Smooth muscle cell of the brain vasculature (primary cell): Measurements from ENCODE around the gene NPW.
"Not testable (repeated sequence)": the region's sequence is repeated elsewhere in the genome, so short reads cannot be mapped to it uniquely, and the experiment has no call there.

Source experiments
- DNase-seq: peaks from one replicate; pipeline ENCODE4 v3.0.0-alpha.2; 2012; ENCODE audit warnings: low read depth, low spot score

The NPW gene

DNA sequence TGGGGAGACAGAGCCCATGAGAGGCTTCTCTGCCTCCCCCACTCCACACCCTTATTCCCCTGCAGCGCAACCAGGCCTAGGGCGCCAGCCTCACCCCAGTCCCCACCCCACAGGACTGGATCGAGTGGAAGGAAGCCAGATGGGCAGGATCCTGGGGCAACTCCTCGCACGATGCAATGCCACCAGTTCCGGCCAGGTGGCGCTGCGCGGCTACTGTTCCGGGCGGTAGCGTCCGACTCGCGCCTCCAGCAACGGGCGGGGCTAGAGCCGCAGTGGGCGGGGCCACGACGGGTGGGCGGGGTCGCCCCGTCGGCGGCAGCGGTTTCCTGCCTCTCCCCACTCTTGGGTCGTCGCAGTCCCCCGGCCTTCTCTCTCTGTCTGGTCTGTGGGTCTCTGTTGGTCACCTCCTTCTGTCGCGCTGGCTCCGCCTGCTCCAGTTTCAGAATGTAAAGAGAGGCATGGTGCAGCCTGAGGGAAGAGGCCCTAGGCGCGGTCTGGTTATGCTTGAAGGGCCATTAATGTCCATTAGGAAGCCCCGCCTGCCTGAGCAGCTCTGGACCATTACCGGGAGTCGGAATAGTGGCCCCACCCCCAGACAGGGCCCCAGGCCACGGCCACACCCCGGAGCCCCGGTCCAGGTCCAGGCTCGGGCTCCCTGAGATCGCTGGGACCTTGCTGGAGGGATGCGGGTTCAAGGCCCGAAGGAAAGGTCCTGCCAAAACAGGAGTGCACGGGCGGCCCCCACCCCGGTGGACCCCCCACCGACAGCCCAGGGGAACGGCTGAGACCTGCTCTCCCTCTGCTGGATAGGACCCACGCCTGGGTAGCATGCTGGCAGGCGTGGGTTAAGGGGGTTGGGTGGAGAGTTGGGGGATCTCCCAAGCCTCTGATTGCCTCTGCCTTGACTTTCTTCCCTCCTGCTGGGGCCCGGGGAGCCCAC is 3.8 kb downstream of the NPW start:
- no peak for DNase-seq

DNA sequence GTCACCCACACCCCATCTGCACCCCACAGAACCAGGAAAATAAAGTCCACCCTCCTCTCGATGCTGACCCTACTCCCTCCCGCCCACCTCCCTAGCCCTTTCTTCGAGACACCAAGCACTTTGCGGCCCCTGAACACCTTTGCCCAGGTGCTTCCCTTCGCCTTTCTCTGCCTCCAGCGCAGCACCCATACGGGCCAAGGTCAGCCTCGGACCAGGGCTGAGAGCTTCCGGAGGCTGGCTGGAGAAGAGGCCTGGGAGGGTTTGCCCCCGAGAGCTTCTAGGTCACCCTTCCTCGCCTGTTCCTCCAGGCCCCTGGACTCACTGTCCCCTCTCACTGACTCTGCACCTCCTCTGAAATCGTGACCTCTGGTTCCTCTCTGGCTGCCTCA is 4.4 kb downstream of the NPW start:
- no peak for DNase-seq

DNA sequence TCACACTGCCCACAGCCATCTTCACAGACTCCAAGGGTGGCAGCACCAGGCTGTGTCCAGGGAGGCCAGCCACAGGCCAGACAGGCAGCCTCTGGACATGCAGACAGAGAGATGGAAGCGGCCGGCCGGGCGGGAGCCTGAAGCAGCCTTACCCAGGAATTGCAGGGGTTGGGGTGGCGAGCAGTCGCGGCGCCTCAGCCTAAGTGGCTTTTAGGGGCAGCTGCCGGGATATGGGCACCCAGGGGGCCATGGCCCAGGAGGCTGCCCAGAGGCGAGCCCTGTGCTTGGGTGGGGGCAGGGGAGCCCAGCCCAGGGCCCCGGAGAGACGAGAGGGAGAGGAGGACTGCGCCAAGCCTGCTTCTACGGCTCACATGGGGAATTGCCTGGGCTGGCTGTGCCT is 5.7 kb downstream of the NPW start:
- DNase-seq = no peak

DNA sequence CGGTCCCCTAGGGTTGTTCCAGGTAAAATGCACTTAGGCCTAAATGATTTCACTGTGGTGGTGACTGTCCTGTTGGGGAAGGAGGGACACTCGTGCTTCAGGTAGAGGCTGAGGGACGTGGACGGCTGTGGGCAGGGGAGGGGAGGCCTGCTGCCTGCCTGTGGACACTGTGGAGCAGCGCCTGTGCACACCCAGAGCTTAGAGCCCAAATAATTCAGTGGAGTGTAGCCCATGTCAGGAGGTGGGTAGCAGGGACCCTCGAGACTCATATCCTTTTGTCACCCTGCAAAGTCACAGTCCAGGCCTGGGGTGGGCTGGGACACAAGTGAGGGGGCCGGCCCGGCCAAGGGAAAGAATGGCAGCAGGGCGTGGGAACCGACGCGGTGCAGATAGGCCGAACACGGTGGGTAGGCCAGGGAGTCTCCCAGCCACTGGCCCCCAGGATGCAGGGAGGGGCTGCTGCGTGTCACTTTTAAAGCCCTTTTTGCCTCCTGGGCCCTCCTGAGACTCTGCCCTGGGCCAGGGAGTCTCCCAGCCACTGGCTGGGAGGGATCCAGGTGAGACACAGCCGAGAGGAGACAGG is 6.4 kb downstream of the NPW start:
- no peak for DNase-seq

DNA sequence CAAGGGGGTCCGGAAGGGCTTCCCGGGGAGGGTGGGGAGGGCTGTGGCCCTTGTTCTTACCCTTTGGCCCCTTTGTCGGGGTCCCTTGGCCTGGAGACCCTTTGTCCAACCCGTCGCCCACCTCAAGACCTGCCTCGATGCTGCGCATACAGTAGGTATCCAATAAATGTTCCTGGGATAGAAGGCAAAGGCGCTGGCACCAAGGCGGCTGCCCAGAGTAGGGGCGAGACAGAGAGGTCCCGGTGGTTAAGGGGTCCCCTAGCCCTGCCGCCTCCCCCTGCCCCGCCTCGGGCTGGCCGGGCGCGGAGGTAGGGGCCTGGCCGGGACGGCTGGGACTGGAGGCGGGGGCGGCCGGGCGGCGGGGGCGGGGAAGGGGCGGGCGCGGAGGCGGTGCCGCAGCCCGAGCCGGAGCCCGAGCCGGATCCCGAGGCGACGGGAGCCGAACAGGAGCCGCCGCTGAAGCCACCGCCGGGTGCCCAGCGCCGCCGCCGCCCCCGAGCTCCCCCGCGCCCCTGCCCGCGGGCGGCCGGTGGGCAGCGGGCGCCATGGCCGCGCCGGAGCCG is 7.0 kb downstream of the NPW start, which contains the start of gene NHERF2:
Gene NHERF2, plus strand, starts transcription at position 442 of the 563 bp plus-strand sequence. Its CDS starts 104 bp downstream, at position 546.
- DNase-seq = no peak

DNA sequence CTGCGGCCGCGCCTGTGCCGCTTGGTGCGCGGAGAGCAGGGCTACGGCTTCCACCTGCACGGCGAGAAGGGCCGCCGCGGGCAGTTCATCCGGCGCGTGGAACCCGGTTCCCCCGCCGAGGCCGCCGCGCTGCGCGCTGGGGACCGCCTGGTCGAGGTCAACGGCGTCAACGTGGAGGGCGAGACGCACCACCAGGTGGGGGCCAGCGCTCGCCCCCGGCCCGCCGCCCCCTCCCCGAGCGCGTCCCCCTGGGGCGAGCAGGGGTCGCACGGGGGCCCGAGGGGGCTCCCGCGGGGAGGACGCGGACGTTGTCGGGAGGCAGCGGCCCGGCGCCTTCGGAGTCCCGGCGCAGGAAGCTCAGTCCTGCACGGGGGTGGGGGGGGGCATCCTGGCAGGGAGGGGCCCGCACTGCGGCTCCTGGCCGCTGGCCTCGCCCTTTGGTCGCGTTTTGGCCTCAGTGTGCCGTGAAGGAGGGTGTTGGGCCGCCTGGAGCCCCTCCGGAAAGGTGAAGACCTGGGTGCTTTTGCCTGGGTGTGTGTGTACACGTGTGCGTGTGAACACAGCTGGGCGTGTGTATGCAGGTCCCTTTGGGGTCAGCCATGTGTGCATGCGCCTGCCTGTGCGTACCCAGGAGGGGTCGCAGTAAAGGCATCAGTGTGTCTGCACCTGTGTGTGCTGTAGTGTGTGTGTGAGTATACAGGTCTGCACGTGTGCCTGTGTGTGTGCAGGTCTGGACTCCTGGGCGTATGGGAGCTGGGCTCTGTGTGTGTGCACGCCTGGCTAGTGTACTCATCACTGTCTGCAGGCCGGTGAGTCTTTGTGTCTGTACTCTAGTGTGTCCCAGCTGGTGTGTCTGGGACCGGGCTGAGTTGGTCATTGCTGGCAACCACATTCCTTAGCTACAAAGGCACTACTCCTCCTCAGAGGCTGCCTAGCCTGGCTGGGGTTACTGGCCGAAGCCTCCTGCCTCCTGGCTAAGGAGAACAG is 7.7 kb downstream of the NPW start:
- no peak for DNase-seq

DNA sequence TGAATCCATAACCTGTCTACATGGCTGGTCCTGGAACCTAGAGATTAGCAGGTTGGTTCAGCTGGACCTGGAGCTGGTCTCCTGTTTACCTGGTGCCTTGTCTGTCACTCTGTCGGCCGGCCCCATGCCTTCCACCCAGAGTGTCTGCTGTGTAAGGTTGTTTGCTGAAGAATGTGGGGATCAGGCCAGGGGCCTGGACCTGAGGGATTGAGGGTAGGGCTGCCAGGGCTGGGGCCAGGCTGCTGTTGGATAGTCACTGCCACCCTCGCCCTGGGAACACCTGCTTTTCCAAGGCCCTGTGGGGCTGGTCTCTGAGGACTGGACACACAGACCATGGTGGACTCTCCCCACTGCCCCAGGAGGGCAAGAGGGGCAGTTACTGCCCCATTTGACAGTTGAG is 8.6 kb downstream of the NPW start:
- DNase-seq = no peak

DNA sequence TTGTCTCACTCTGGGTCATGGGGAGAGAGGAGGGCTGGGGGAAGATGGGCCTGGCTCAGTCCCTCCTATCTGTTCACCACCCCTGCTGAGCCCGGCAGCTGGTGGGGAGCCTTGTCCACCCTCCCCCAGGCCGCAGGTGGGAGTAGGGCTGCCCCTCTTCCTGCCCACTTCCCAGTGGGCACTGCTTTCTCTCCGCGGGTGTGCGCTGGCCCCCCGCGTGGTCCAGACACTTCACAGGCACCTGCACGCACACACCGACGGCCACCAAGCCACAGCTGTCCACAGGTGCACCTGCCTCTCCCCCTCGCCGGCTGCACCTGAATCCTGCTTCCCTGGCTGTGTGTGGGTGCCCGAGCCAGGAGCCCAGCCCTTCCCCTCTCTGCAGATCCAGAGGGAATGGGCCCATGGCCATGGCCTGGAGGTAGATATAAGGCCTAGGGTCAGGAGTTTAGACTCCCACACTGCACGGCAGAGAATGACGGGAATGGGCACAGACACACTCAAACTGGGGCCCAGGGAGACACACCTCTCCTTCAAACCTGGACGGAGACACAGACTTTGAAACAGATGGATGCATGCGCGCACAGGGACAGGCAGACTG is 9.1 kb downstream of the NPW start:
- DNase-seq = no peak

DNA sequence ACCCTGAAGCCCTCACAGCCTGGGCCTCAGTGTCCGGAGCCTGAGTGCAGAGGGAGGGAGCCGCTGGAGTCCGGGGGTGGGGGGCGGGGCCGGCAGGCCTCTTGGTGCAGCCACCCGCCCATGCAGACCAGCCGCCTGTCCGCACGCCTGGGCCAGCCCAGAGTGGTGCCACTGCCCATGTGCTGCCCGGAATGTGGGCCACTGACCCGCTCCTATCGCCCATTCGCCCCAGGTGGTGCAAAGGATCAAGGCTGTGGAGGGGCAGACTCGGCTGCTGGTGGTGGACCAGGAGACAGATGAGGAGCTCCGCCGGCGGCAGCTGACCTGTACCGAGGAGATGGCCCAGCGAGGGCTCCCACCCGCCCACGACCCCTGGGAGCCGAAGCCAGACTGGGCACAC is 9.8 kb downstream of the NPW start:
- no peak for DNase-seq

DNA sequence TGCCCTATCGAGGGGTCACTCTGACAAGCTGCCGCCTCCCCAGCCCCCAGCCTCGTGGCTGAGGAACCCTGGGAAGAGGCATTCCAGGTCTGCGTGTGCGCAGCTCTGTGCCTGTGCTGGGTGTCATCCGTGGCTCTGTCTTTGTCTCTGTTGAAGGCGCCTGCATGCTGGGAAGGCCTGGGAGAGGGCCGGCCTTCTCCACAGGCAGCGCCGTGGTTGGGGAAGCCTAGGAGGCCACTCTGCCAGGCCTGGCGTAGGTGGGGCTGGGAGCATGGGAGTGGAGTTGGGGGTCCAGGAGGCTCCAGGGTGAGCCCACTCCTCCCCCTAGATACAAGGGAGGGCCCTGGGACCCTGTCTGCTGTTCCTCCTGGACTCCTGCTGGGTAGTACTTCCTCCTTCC is 10.5 kb downstream of the NPW start:
- DNase-seq = no peak

DNA sequence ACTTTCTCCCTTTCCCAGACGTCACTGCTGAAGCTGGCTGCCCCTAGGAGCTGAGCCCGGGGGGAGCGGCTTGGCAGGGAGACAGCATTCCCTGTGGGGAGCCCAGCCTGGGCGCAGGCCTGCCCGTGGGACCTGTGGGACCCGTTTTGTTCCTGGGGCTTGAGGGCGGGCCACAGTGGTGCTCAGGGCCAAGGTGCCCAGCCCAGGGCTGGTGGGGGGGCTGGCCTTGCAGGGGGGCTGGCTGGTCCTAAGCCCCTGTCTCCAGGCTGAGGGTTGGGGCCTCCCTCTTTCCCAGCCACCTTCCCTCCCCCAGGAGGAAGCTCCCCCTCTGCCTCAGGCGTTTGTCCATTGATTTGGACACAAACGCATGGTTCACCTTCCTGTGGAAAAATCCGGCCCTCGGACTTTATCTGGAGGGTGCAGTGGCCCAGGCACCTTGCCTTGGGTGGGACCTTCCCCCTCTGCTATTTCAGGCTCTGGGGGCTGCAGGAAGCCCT is 11.5 kb downstream of the NPW start:
- no peak for DNase-seq

DNA sequence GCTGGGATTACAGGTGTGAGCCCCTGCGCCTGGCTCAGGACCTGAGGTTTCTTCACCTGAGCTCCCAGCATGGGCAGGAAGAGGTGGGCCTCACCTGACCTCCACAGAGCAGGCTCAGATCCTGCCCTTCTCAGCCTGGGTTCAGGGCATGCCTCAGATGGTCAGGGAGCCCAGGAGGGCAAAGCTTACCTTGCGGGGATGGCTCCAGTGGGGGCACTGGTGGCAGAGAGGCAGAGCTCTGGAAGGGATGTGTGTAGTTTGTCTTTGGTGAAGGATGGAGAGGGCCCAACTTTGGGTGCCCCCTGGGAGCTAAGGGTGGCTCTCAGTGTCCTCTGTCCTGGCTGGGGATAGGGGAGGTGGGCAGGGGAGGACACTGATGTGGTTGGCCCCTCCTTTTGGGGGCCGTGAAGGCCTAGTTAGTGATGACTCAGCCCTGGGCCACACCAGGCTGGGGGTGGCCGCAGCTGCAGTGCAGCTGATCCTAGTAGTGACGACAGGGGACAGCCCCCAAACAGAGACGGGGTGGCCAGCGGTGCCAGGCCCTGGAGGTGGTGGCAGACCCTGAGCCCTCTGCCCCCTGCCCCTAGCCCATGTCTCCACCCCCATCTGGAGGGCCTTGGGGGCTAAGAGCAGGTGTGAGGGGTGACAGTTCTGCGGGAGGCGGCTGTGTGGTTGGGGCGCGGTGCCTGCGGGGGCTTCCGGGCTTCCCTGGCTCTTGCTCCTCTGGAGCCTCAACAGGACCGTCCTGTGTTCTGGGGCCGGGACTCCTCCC is 12.9 kb downstream of the NPW start:
- DNase-seq = no peak

DNA sequence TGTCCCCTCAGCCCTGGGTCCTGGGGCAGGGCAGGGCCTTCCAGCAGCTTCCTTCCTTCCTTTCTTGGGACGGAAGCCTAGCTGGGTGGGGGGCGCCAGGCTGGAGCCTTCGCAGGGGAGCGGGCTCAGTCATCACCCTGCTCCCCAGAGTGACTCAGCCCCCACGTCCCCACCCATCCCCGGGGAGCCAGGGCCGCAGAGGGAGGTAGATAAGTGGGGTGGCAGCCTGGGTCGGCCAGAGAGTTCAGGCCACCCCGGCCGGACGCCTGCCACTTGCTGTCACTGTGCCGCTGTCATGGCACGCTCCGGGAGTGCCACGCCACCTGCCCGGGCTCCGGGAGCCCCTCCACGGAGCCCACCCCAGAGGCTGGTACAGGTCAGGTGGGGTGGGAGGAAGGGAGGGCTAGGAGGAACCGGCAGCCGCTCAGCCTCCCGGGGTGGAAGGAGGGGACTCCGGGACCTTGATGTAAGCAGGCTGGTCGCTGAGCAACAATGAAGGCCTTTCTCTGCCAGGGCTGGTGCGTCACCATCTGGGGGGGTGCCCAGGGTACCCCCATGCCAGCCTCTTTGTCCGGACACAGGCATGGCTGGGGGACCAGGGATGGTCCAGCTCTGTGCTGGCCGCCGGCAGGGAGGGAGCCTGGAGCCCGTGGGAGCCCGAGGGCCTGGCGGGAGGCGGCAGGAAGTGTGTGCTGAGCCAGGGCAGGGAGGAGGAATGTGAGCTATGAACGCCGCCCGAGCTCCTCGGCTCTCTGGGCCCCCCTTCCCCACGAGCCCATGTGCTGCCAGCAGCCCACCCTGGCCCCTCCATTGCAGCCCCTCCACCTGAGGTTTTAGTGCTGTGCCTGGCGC is 13.7 kb downstream of the NPW start:
- no peak for DNase-seq

DNA sequence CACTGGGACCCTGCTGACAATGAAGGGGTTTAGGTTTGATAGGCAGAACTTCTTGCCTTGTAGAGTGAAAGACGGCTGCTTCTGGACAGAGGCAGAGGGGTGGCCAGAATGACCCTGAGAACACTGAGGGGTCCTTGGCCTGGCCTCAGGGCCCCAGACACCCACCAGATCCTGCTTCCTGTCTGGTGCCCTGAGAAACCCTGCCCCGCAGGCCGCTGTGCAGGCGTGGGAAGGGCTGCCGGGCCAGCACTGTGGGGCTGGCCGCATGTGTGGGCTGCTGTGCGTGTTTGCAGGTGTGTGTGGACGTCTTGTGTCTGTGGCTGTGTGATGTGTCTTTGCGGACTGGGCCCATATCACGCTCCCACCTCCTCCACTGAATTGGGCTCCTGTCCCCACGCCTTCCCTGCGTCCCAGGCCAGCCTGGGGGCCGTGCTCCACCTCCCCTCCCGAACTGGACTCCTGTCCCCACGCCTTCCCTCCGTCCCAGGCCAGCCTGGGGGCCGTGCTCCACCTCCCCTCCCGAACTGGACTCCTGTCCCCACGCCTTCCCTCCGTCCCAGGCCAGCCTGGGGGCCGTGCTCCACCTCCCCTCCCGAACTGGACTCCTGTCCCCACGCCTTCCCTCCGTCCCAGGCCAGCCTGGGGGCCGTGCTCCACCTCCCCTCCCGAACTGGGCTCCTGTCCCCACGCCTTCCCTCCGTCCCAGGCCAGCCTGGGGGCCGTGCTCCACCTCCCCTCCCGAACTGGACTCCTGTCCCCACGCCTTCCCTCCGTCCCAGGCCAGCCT is 14.5 kb downstream of the NPW start:
- not testable (repeated sequence) for DNase-seq

DNA sequence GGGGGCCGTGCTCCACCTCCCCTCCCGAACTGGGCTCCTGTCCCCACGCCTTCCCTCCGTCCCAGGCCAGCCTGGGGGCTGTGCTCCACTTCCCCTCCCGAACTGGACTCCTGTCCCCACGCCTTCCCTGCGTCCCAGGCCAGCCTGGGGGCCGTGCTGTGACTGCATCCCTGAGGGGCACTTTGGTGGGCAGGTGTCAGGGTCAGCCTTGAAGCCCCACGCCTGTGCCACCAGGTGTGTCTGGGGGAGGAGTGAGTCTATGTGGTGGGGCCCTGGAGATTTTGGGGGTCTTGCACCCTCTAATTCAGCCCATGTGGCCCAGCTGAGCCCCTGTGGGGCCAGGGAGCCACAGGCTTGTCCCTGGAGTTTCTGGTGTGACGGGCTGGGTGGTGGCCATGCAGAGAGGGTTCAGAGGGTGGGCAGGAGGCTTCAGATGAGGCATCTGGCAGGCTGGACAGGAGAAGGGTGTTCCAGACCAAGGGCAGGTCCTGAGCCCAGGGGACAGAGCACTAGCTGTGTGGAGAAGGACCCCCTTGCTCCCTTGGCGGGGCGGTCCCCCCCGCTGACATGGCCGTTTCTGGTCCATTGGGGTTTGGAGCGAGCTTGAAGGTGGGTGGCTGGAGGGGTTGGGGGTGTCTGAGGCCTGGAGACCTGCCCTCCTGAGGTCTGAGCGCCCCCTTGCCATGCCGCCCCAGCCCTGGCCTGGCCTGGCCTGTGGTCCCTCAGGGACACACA is 15.3 kb downstream of the NPW start:
- DNase-seq = no peak

DNA sequence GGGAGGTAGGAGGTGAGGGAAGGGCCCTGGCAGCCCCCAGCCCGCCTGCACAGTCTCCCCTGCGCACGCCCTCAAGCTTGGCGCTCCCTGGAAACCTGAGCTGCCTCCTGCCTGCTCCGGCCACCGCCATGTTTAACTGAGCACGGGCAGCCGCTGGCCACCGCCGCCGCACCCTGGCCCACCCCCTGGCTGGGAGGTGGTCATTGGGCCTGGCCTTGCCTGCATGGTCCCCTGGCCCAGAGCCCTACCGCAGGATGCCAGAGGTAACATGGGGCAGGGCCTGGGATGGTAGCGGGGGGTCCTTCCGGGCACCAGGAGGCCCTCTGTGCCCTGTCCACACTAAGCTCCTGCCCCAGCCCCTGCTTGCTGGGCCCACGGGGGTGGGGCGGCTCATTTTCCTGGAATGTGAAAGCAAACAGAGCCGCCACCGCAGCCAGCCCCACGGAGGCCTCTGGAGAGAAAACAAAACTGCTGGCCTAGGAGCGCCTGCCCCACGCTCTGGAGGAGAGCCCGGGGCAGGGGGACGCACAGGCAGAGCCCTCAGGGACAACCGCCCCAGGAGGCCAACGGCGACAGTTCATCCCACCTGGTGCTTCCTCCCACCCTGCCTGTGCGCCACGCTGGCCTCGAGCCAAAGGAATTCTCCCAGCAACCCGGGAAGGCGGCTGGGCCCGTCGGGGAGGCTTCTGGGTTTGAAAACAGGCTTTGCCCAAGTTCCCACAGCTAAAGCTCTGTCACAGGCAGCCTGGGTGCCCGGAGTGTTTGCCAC is 16.0 kb downstream of the NPW start:
- peak; percentile 85 for DNase-seq
